Activated T-cell treated with anti-CD3 and anti-CD28 coated beads, Interleukin-2, amount 50 U/mL, for 48 hours (primary cell): ENCODE results near the gene CRYGN.

Experiments used
- DNase-seq, 2 experiments: peaks; one replicate each; pipeline ENCODE4 v3.0.0-alpha.2; 2020

The CRYGN gene

GRCh38 chr7:151426441-151426903, 13.5 kb downstream of the CRYGN start:
- no peak for DNase-seq

DNA sequence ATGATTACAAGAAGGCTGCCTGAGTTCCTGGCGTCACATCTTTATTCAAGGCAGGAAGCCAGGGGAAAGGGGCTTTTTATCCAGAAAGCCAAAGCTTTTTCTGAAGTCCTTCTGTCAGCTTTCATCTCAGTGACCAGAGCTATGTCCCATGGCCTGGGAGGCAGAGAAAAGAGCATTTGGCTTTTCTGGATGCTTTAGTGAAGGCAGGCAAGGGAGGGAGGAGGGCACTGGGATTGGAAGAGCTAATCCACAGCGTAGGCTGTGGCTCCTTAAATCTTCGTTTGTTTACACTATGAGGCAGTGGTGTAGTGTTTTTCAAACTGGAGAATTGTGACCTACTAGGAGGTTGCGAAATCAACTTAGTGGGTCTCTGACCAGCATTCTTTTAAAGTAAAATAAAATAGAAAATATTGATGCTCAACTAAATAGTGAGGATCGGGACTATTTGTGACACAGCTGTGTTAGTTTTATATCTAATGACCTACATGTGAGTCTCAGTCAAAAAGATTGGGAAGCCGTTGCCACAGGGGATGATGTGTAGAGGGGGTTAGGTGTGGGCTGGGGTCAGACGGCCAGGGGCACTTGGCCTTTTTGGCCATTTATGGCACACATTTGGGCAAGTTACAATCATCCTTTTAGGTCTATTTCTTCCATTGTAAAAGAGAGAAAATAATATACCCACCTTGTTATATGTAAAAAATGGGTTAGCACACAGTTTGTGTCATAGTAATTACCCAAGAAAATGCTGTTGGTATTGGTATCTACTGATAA, 14.1 kb downstream of the CRYGN start:
- no peak for DNase-seq

DNA sequence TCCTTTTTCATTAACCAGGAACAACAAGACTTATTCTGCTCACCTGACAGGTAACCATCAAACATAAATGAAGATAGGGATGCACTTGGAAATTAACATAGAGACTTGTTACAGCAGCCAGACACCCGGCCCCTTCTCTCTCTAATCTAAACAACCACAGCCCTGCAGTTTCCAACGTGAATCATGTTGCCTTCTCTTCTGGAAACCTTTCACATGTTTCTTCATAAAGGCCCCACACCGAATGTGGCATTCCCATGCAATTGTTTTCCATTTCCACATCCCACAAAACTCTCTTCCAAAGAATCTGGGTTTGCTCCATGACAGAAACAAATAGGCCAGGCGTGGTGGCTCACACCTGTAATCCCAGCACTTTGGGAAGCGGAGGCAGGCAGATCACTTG, 15.1 kb downstream of the CRYGN start:
- no peak for DNase-seq

DNA sequence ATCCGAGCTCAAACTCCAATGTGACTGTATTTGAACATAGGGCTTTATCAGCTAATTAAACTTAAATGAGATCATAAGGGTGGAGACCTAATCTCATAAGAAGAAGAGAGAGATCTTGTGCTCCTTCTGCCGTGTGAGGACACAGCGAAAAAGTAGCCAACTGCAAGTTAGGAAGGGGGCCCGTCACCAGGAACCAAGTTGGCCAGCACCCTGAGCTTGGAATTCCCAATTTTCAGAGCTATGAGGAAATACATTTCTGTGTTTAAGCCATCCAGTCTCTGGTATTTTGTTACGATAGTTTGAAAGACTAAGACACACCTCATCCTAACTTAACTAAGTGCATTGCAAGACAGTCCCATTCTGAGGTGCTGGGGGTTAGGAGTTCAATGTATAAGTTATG, 16.0 kb downstream of the CRYGN start:
- DNase-seq = no peak

GRCh38 chr7:151423226-151423625, 16.7 kb downstream of the CRYGN start:
- DNase-seq = no peak

DNA sequence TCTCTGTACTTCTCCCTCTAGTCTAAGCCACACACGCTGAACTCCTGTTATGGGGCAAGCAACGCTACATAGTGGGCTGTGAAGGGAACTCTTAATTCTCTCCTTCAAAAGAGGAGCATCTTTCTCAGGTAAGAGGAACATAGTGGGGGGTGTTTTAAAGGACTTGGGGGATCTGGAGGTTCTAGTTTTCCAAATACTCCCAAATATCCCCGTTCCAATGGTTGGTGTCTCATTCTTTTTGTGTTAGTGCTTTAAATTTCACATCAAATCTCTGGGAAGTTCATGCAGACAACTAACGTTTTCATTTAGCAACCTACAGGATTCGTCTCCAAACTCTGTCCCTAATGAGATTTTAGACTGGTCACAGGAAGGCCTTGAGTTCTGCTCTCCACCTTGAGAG, 17.7 kb downstream of the CRYGN start:
- no peak for DNase-seq

DNA sequence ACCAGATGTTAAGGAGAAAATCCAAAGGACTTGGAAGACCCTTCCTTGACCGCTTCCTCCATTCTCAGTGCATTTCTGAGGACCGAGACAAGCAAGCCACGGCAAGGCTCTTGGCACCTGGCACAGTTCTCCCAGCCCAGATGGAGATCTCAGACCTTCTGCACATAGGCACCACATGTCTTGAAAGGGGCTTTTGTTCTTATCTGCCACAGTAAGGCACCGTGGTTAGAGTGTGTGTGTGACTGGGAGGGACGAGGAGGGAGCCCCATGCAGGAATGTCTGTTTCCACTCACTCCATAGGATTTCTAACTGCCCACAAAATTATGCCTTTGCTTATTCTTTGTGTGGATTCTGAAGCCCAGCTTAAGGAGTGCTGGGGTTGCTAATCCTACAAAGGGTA, 19.8 kb downstream of the CRYGN start:
- no peak for DNase-seq

DNA sequence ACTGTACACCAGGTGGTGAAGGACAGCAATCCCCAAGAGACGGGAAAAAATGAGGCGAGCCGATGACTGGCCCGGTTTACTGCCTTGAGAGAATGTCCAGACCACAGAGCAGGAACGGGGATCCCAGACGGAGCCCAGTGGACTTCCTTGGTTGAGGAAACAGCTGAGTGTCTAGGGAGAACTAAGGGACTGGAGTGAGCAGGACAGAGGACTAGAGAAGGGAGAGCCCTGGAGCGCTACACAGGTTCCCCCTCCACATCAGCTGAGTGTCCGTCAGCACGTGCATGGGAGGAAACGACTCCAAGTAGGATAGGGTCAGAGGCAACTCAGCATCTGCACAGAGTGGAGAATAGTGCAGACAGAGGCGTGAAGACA, 23.0 kb downstream of the CRYGN start:
- no peak for DNase-seq

DNA sequence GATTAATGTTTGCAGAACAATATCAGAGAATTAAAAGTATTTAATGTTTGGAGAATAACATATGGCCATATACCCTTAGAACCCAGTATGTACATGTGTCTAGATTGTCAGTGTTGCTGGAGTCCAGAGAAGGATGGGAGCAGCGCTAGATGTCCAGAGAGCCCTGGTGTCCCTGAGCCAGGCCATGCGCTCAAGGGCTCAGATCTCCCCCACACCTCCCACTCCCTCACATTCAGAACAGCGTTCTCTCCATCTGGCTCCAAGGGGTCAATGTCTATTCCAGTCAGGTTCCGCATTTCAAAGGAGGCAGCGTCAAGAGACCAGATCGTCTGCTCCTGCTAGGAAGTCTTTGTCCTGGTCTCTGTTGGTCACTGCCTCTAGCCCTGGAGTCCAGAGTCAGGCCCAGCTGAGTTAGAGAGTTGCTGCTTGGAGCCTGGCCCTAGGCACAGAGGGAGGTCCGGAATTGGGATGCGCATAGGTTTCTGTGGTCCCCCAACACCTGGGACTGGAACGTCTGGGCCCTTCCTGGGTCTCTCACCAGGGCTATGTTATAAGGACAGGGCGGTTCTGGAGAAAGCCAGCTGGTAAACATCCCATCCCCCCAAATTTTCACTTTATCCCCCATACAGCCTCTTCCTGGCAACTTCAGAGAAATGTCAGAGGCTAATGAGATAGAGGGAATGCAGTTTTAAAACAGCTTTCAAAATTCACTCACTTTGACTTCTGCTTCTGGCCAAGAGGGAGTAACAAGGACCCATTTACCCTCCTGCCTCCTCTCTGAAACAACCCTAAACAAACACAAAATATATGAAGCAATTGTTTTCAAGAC, 23.6 kb downstream of the CRYGN start:
- DNase-seq = no peak

DNA sequence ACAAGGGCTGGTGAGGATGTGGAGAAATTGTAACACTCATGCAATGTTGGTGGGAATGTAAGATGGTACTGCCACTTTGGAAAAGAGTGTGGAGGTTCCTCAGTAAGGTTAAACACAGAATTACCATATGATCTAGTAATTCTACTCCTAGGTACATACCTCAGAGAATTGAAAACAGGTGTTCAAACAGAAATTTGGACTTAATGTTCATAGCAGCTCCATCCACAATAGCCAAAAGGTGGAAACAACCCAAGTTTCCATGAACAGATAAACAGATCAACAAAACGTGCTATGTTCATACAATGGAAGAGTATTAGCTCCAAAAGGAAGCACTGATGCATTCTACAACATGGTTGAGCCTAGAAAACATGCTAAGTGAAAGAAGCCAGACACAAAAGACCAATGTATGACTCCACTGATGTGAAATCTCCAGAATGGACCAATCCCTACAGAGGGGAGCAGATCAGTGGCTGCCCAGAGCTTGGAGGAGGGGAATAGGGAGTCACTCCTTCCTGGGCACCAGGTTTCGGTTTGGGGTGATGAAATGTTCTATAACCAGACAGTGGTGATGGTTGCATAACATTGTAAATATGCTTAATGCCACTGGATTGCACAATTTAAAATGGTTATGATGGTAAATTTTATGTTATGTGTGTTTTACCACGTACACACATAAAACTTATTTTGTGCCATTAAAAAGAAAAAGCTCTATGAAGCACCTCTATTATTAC, 24.4 kb downstream of the CRYGN start:
- DNase-seq = no peak

DNA sequence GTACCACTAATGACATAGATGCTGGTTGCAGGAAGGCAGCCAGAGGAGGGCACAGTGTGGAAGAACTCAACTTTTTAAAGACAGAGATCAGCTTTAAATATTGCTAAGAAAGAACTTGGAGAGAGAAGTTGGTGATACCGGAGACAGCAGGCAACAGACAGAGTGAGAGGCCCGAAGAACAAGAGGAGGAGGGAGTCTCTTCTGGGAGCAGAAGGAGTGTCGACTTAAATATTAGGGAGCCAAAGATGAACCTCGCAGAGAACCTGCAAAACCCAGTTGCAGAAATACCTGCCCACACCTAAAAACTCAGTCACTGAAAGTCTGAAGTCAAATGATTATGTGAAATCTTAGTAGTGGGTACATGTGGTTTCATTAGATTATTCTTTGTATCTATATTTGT, 26.7 kb downstream of the CRYGN start:
- DNase-seq = no peak

DNA sequence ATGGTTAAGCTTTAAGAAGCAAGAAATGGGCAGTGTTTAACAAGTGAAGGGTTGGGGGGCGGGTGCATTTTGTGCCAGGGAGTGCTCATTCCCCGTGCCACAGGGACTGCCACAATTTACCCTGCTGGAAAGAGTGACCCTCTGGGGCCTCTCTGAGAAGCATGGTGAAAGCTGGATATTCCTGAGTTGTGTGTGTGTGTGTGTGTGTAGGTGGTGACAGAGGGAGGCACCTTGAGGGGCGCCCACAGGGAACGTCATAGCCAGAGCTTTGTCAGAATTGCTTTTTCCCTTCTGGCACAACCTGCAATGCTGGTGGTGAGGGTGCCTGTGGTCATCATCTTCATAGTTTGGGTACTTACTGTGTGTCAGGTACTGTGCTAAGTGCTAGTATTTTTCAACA, 27.6 kb downstream of the CRYGN start:
- no peak for DNase-seq

DNA sequence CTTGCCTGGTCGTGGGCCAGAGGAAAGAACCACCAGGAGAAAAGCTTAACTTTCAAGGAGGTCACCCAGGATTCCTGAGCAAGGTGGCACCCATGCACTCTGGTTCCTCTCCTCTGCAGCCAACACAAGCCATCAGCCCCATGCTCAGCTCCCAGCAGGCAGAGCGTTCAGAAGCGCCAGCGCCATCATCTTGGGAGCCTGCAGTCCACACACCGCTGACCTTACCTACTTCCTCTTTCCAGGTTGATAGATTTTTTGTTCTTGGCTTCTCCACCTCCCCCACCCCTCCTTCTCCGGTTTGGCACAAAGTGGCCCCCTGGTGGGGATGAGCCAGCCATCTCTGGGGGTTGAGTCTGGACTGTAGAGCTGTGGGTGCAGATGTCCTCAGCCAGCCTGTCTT, 28.4 kb downstream of the CRYGN start:
- DNase-seq = no peak

DNA sequence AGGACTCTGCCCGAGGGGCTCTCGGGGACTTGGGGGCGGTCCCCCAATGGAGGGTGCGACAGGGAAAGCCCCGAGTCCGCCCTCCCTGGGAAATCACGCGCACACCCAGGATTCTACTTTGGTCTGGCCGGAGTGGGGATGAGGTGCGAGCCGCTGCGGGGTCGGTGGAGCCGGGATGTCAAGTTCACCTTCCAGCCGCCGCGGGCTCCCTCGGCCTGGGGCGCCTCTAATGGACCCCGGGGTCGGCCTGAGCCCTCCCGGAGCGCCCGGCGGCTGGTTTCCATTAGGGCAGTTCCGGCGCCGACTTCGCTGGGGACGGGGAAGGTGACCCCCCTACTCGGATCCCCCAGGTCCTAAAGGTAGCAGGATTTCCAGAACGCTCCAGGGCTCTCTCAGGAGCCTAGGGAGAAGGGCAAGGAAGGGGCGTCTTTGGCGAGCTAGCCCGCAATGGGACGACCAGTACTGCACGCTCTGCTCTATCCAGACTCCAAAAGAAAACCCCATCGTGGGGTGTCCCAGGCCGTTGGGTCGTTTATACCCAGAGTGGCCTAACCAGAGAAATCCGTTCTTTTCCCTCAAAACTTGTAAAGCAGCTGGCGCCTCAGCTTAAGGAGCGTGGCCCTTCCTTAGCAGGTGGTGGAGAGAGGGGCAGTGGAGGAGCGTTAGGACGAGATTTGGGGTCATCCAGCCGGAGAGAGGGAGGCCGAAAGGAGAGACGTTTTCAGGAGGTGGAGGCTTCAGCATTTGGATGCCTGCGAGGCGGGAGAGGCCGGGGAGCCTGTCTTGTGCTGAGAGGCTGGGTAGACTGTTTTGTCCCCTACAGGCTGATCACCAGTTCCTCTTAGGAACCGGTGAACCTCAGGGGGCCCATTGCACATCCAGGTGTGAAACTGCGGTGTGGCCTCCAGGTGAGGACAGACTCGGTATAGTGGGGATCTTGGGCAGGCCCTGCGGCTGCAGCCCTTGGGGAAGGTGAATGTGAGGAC, 29.2 kb downstream of the CRYGN start:
- no peak for DNase-seq

GRCh38 chr7:151409667-151410404, 30.1 kb downstream of the CRYGN start, which contains the start of gene WDR86:
TSS of gene WDR86 (minus strand) at chr7:151410038. CDS start at chr7:151409589, 449 bp downstream.
- no peak for DNase-seq

DNA sequence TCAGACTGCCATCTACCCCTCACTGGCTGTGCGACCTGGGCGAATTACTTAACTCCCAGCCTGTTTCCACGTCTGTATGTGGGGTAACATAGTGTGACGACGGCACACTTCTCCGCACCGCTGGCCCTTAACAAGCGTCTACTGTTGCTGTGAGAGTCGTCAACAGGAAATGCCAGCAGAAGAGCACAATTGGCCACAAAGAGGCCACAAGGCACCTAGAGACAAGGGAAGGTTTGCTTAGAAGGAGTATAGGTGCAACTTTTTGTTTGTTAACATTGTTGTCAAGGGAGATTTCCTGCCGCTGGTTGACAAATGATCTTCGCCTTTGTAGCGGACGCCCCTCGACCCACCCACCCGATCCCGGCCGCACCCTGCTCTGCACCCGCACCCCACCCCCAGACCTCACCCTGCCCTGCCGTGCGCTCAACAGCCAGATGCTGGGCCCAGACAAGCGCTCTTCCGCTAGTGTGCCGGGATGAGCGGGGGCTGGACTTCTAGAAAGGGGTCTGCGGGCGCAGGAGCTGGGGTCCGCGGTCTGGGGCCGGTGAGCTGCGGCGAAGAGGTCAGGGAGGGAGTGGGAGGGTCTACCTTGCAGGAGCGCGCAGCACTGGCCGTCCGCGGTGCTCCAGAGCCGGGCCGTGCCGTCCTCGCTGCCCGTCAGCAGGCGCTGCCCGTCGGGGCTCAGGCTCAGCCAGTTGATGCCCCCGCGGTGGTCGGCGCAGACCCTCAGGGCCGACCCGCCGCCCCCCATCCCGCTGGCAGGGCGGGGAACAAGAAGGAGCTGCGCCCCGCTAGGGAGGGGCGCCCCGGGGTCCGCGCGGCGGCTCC, 30.9 kb downstream of the CRYGN start:
- DNase-seq = no peak

DNA sequence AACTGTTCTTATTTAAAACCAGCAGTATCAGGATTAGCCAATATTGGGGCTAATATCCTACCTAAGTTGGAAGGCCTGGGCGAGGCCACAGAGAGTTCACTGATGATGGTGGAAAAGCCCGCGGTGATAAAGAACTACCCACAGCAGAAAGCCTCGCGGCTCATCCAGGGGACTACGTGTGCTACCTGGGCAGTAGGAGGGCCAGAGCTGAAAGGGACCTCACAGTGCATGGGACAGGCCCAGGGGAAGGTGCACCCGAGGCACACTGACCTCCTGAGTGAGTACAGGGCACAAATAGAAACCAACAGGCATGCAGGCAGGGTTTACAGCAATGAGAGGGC, 31.5 kb downstream of the CRYGN start:
- DNase-seq = no peak

DNA sequence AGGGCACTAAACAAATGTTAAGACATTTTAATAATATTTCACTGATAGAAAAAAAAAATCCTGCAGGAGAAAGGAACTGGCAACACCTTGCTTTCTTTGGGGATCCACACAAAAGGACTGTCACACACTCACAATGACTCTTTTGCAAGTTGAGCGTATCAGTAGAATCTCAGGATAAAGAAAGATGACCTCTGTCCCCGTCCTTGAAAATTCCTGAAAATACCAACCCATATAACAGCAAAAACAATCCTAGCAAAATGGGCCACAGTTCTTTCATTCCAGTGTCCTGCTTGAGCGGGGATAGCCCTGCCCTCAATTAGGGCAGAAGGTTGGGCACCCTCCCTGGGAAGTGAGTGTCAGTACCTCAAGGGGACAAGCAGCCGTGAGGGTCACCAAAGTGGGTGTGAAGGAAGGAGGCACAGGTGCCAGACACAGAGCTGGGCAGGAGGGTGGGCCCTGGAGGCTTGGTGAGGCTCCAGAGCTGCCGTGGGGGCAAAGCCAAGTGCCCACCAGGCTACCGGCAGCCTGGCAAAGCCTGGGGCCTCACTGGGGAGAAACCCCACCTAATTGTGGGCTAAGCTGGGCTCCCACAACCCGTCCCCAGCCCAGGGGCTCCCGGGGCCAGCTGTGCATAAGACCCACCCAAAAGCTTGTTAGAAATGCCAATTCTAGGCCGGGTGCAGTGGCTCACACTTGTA, 32.9 kb downstream of the CRYGN start:
- no peak for DNase-seq

GRCh38 chr7:151406051-151406875, 33.7 kb downstream of the CRYGN start:
- no peak for DNase-seq
